A549 (cell line): Measurements from ENCODE around the gene MYBPC1.

Experiments
- CBX8 ChIP-seq: fragments of 200-600 bp; sonication (generic); IDR thresholded peaks from 2 replicates; pipeline ENCODE4 v1.6.1; 2016
- CTCF ChIP-seq: fragments of >200 bp; sonication (Bioruptor Twin); formaldehyde crosslinking; IDR thresholded peaks from 3 replicates; pipeline ENCODE4 v1.5.1; 2016
- ELK1 ChIP-seq: fragments of 150-350 bp; IDR thresholded peaks from 2 replicates; pipeline ENCODE4 v1.6.1; 2014; ENCODE audit warnings: low read depth, mild to moderate bottlenecking, low read length
- JUN ChIP-seq, 2 experiments: fragments of >200 bp; sonication (Bioruptor Twin); formaldehyde crosslinking; IDR thresholded peaks; 2 replicates in 1 of 2; 3 replicates in 1 of 2; pipeline ENCODE4 v1.6.1; 2016 to 2017
- POLR2A ChIP-seq: IDR thresholded peaks from 2 replicates; pipeline ENCODE4 v1.6.1; 2012; ENCODE audit warnings: mild to moderate bottlenecking, low read length
- RAD21 ChIP-seq, 2 experiments: fragments of >200 bp in 1 of 2; sonication (Bioruptor Twin) in 1 of 2; formaldehyde crosslinking in 1 of 2; IDR thresholded peaks in 1 of 2; conservative IDR thresholded peaks in 1 of 2; 2 replicates in 1 of 2; 3 replicates in 1 of 2; pipeline ENCODE4 v1.6.1; 2012 to 2018; ENCODE audit warnings: inconsistent platforms in 1 of 2
- REST ChIP-seq: fragments of 200-600 bp; sonication (generic); IDR thresholded peaks from 2 replicates; pipeline ENCODE4 v1.6.1; 2016; ENCODE audit warnings: antibody characterized with exemption, mild to moderate bottlenecking, moderate library complexity
- SMC3 ChIP-seq: fragments of >200 bp; sonication (Bioruptor Twin); formaldehyde crosslinking; IDR thresholded peaks from 3 replicates; pipeline ENCODE4 v1.6.1; 2018; ENCODE audit warnings: inconsistent platforms
- USF2 ChIP-seq: fragments of 450-650 bp; IDR thresholded peaks from 2 replicates; pipeline ENCODE4 v1.6.1; 2014; ENCODE audit warnings: antibody characterized with exemption
- ZC3H11A ChIP-seq: fragments of 450-650 bp; IDR thresholded peaks from 2 replicates; pipeline ENCODE4 v1.6.1; 2014; ENCODE audit warnings: antibody characterized with exemption, mild to moderate bottlenecking

- TF ChIP-seq RAD21 (conservative IDR thresholded peaks at IDR 0.05 in 1 of 2, IDR thresholded peaks at IDR 0.05 in 1 of 2): no peak
- no peak for TF ChIP-seq ELK1
- TF ChIP-seq SMC3: no peak
- no peak for TF ChIP-seq CTCF
- no peak for TF ChIP-seq USF2
- TF ChIP-seq JUN (IDR thresholded peaks at IDR 0.05): no peak
- TF ChIP-seq CBX8: no peak
- no peak for TF ChIP-seq POLR2A
- no peak for TF ChIP-seq ZC3H11A
- TF ChIP-seq REST: no peak
Measured at GRCh38 chr12:101650346-101651117, 55.8 kb downstream of the MYBPC1 start.
